HG03354 (cell line): ENCODE data around the gene TMEM72.

Experiments
- ATAC-seq: cut with Tn5 transposase; IDR thresholded peaks from one replicate; pipeline ENCODE4 v1.9.1; 2021; ENCODE audit warnings: mild to moderate bottlenecking; ENCODE audit not compliant: unreplicated experiment, poor library complexity, severe bottlenecking

TMEM72 gene

DNA sequence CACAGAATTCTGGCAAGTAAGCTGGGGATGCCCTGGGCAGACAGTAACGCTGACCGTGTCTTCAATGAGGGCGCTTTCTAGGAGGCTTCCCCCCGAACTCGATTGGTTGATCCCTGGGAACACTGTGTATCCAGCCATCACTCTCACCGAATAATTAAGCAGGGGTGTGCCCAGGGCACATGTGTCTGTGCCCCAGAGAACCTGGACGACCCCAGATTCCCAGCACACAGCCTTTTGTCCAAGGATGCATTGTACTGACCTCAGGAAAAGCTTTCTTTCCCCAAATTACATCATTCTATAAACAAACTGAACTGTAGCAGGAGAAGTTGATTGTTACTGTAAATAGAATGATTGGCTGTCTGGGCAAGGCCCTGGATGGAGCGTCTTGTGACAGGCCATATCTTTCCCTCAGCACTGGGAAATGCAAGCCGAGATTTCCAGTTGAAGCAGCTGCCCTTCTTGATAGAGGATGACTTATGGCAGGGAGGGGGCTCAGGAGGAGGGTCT, 74.1 kb downstream of the TMEM72 start:
- no peak for ATAC-seq

DNA sequence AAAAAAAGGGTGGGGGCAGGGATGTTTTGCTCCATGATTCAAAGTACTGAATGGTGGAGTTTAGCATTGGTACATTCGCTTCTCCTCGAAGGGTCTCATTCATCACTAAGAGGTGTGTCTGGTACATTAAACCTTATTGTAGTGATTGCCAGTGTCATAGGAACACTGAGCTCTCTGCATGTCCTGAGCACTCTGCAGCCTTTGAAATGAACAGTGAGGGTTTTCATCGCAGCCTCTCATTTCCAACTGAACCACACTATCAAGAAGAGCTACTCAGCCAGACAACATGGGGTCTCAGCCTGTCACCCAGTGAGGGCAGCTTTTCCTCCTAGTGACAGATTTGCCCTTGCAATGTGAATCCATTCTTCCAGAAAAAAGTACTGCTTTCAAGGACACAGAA, 75.0 kb downstream of the TMEM72 start:
- no peak for ATAC-seq
